ENCODE results near the gene FAM210A. TPM values are rescaled to one million over a fixed set of nuclear protein-coding genes. Genes with fewer than 3 reads are reported as not detected.

FAM210A gene
- total and polyA plus RNA-seq, 9 of the 15 experiments (the other 6 are each of a cell fraction or from before 2014, with no cell fraction given) = 8.3 to 41.7 (median 19.1) TPM

GRCh38 chr18:13726232-13726971 is at the start of gene FAM210A, which contains the start of gene RNMT (continued):
- TF ChIP-seq RBM39 (optimal IDR thresholded peaks at IDR 0.05; ENCODE audit: low read depth, low read length) (no peak), STAT5A (IDR thresholded peaks at IDR 0.05; ENCODE audit: borderline replicate concordance, low read length) (no peak), SAP30 (IDR thresholded peaks at IDR 0.05; ENCODE audit: borderline replicate concordance, insufficient read depth, low read depth, low read length, poor library complexity, severe bottlenecking) (peak; percentile 96), MTA3 (IDR thresholded peaks at IDR 0.05; ENCODE audit: borderline replicate concordance) (peak; percentile 67; the same call in 1 of the 2 replicates), RAD21 (CRISPR knock-in tag; conservative IDR thresholded peaks at IDR 0.05 in 1 of 2, IDR thresholded peaks at IDR 0.05 in 1 of 2) (peak in 1 of 2 experiments; percentile 21; a peak in 2 of 4 replicates)
- TF ChIP-seq, protein P1, sequence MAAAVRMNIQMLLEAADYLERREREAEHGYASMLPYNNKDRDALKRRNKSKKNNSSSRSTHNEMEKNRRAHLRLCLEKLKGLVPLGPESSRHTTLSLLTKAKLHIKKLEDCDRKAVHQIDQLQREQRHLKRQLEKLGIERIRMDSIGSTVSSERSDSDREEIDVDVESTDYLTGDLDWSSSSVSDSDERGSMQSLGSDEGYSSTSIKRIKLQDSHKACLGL (CRISPR knock-in tag; IDR thresholded peaks at IDR 0.05; ENCODE audit: borderline replicate concordance, poor library complexity, severe bottlenecking) = peak; percentile 81

GRCh38 chr18:13775058-13775457 is 48.7 kb upstream of the FAM210A start:
- Histone ChIP-seq H3K4me2 (ENCODE audit: insufficient read depth, low read length) (no peak overlapping the region), H3K9me1 (ENCODE audit: control insufficient read depth, insufficient read depth, low read length) (no peaks in the 10 kb centered on the region), H3K4me3 (no peak overlapping the region), H3K27me3 (ENCODE audit: control insufficient read depth in 2 of 2, insufficient read depth in 2 of 2, low read length in 2 of 2) (no peaks in the 10 kb centered on the region), H3K79me2 (ENCODE audit: control insufficient read depth, insufficient read depth, low read length) (no peaks in the 10 kb centered on the region), H2AFZ (ENCODE audit: low read depth, low read length) (no peak overlapping the region), H3K9ac (ENCODE audit: insufficient read depth in 1 of 2, low read depth in 2 of 2, low read length in 2 of 2) (no peak overlapping the region), H3K9me3 (replicated peaks; ENCODE audit: control insufficient read depth, insufficient read depth, low read depth, low read length) (no peaks in the 10 kb centered on the region), H3K4me1 (replicated peaks in 1 of 2; ENCODE audit: control insufficient read depth in 2 of 2, insufficient read depth in 2 of 2, low read length in 2 of 2) (no peaks in the 10 kb centered on the region), H3K36me3 (ENCODE audit: control insufficient read depth, insufficient read depth, low read length) (no peaks in the 10 kb centered on the region), H3K27ac (ENCODE audit: extremely low read depth, low read depth, low read length) (no peak overlapping the region), H4K20me1 (replicated peaks; ENCODE audit: control insufficient read depth, insufficient read depth, low read length) (no peaks in the 10 kb centered on the region)
- 0% methylated on average over 3 of the region's 3 CpGs for WGBS (ENCODE audit: insufficient coverage, low coverage, missing lambda C conversion rate)
- no peak for DNase-seq (ENCODE audit: extremely low read depth in 1 of 4, low spot score in 3 of 4)
- POLR2A ChIA-PET = no interaction called here
- CTCF ChIA-PET (ENCODE audit: low intra/inter-chr PET ratio) = no interaction called here
- intact Hi-C loops (cut with micrococcal nuclease) (no loop called here), in situ Hi-C loops (cut with MboI) (no loop called here)
- FAIRE-seq = no peak
- no peak for ATAC-seq
- BruUV-seq (replicated peaks) = no TSS peak
- TF ChIP-seq ARID1B (IDR thresholded peaks at IDR 0.05) (no peak), HDAC2 (IDR thresholded peaks at IDR 0.05) (no peak), NFATC3 (IDR thresholded peaks at IDR 0.05) (no peak), IRF1 (CRISPR knock-in tag; IDR thresholded peaks at IDR 0.05; ENCODE audit: borderline replicate concordance) (no peak), RBBP5 (IDR thresholded peaks at IDR 0.05; ENCODE audit: borderline replicate concordance, insufficient read depth, low read length, poor library complexity, severe bottlenecking) (no peak), MTA1 (IDR thresholded peaks at IDR 0.05; ENCODE audit: borderline replicate concordance) (no peak), ESRRA (IDR thresholded peaks at IDR 0.05; ENCODE audit: borderline replicate concordance, low read depth) (no peak), ZNF174 (CRISPR knock-in tag; IDR thresholded peaks at IDR 0.05) (no peak), CHD1 (IDR thresholded peaks at IDR 0.05; ENCODE audit: low read length) (no peak), ELF2 (CRISPR knock-in tag; IDR thresholded peaks at IDR 0.05) (no peak)
- TF ChIP-seq, protein P2, sequence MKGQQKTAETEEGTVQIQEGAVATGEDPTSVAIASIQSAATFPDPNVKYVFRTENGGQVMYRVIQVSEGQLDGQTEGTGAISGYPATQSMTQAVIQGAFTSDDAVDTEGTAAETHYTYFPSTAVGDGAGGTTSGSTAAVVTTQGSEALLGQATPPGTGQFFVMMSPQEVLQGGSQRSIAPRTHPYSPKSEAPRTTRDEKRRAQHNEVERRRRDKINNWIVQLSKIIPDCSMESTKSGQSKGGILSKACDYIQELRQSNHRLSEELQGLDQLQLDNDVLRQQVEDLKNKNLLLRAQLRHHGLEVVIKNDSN (CRISPR knock-in tag; IDR thresholded peaks at IDR 0.05) = no peak

Data from K562 (cell line).